GM12874 (cell line): ENCODE results near the gene CRB2.

Experiments used
- TF ChIP-seq, protein P1 (sequence below): IDR thresholded peaks from 2 replicates; pipeline ENCODE4 v1.5.1; 2011; ENCODE audit warnings: low read depth, mild to moderate bottlenecking, control low read depth, low read length, moderate library complexity; ENCODE audit not compliant: insufficient read depth

CRB2 gene

GRCh38 chr9:123322273-123323195 lies 33.5 kb upstream of the CRB2 start:
- TF ChIP-seq, protein P1, sequence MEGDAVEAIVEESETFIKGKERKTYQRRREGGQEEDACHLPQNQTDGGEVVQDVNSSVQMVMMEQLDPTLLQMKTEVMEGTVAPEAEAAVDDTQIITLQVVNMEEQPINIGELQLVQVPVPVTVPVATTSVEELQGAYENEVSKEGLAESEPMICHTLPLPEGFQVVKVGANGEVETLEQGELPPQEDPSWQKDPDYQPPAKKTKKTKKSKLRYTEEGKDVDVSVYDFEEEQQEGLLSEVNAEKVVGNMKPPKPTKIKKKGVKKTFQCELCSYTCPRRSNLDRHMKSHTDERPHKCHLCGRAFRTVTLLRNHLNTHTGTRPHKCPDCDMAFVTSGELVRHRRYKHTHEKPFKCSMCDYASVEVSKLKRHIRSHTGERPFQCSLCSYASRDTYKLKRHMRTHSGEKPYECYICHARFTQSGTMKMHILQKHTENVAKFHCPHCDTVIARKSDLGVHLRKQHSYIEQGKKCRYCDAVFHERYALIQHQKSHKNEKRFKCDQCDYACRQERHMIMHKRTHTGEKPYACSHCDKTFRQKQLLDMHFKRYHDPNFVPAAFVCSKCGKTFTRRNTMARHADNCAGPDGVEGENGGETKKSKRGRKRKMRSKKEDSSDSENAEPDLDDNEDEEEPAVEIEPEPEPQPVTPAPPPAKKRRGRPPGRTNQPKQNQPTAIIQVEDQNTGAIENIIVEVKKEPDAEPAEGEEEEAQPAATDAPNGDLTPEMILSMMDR, result no peak

DNA sequence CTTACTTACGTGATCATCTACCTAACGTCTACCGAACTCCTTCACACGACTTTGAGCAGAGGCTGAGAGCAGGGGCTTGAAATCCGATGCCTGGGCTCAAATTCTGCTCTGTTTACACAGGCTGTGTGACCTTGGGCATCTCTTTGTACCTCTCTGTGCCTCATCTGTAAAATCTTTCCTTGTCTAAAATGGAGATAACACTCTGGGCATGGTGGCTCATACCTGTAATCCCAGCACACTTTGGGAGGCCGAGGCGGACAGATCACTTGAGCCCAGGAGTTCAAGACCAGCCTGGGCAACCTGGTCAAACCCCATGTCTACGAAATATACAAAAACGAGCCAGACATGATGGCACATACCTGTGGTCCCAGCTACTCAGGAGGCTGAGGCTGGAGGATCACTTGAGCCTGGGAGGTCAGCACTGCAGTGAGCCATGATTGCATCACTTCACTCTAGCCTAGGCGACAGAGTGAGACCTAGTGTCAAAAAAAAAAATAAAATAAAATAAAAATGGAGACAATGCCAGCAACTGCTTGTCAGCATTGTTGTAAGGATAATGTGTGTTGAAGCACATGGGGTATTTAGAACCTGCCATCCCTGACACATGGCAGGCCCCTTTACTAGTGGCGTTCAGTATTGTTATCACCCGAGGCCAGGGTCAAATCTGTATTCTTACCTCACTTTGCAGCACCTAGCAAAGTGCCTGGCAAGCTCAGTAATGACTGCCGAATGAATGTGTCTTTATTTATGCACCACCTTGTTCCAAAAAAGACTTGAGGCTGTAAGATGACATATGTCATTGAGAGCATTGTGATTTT lies 32.6 kb upstream of the CRB2 start:
- TF ChIP-seq, protein P1, result no peak

DNA sequence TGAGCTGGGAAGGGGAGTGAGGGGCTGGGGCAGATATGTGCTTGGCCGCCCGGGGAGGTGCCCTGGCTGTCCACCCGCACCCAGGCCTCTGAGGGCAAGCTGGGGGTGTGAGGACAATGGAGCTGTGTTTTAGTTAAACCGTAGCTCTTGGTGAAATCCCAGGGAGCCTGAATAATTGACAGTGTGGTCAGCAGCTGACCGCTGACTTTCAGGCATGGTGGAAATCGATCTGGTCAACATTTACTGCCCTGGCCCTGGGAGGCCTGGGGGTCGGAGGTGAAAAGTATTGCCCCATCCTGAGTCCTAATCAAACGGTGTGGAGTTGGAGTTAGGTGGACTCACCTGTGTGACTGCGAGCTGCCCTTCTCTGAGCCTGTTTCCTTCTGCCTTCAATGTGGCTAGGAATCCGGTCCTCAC lies 31.2 kb upstream of the CRB2 start:
- TF ChIP-seq, protein P1, result no peak

DNA sequence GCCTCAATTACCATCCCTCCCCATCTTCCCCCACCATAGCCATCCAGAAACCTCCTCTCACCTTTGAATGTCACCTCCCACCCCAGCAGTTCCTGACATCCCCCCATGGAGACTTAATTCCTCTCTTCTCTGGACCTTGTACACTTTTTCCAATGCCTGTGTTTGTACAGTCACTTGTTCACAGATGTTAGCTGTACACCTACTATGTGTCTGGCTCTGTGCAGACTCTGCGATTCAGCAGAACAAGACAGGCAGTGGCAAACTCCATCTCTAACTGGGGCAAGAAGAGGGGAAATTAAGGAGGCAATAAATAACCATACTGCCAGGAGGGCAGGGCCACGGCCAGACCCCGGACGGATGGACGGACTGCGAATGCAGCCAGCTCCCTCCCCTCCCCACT lies 29.8 kb upstream of the CRB2 start:
- TF ChIP-seq, protein P1, result no peak

GRCh38 chr9:123326662-123327093 lies 29.3 kb upstream of the CRB2 start:
- TF ChIP-seq, protein P1, result no peak

GRCh38 chr9:123327697-123328100 lies 28.3 kb upstream of the CRB2 start:
- TF ChIP-seq, protein P1, result no peak

- TF ChIP-seq, protein P1, result no peak
Measured at GRCh38 chr9:123329329-123329955, 26.6 kb upstream of the CRB2 start.
